ENCODE results near the gene PCDHB15. TPM values are rescaled to one million over a fixed set of nuclear protein-coding genes. Genes with fewer than 3 reads are reported as not detected.
"Not testable (repeated sequence)": the region's sequence is repeated elsewhere in the genome, so short reads cannot be mapped to it uniquely, and the experiment has no call there.

The PCDHB15 gene
- total RNA-seq, 1 donor from 2014 or later = 1.6 TPM

DNA sequence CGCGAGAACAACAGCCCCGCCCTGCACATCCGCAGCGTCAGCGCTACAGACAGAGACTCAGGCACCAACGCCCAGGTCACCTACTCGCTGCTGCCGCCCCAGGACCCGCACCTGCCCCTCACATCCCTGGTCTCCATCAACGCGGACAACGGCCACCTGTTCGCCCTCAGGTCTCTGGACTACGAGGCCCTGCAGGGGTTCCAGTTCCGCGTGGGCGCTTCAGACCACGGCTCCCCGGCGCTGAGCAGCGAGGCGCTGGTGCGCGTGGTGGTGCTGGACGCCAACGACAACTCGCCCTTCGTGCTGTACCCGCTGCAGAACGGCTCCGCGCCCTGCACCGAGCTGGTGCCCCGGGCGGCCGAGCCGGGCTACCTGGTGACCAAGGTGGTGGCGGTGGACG lies 29.7 kb upstream of the PCDHB15 start:
- not testable (repeated sequence) for H3K36me3 ChIP-seq (ENCODE audit: insufficient read depth, low read length); DNase-seq (ENCODE audit: low read depth); H3K9ac ChIP-seq (ENCODE audit: low read length); H3K27ac Mint-ChIP-seq (ENCODE audit: unreplicated experiment); H3K27me3 Mint-ChIP-seq (ENCODE audit: low read depth, unreplicated experiment); H3K27me3 ChIP-seq (ENCODE audit: insufficient read depth, low read length); H3K9me3 ChIP-seq (ENCODE audit: insufficient read depth, low read depth, low read length); H3K4me2 ChIP-seq (ENCODE audit: low read length); H3K79me2 ChIP-seq (ENCODE audit: insufficient read depth, low read length); H2AFZ ChIP-seq (ENCODE audit: low read depth, low read length); H3K4me3 Mint-ChIP-seq (ENCODE audit: unreplicated experiment); H3K27ac ChIP-seq (ENCODE audit: low read depth, low read length); H3K4me1 ChIP-seq (ENCODE audit: insufficient read depth, low read length); H3K4me3 ChIP-seq (ENCODE audit: insufficient read depth, low read depth, low read length); H3K4me1 Mint-ChIP-seq (ENCODE audit: low read depth, unreplicated experiment); FAIRE-seq; H4K20me1 ChIP-seq (ENCODE audit: insufficient read depth, low read length)
- Mint-ChIP-seq H3K9me3 (ENCODE audit: unreplicated experiment) (peaks cover 32% of the 10 kb centered on the region), H3K36me3 (ENCODE audit: low read depth, unreplicated experiment) (peaks cover 15% of the 10 kb centered on the region)

DNA sequence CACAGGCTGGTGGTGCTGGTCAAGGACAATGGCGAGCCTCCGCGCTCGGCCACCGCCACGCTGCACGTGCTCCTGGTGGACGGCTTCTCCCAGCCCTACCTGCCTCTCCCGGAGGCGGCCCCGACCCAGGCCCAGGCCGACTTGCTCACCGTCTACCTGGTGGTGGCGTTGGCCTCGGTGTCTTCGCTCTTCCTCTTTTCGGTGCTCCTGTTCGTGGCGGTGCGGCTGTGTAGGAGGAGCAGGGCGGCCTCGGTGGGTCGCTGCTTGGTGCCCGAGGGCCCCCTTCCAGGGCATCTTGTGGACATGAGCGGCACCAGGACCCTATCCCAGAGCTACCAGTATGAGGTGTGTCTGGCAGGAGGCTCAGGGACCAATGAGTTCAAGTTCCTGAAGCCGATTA lies 29.2 kb upstream of the PCDHB15 start:
- H3K36me3 Mint-ChIP-seq (ENCODE audit: low read depth, unreplicated experiment) = peaks cover 15% of the 10 kb centered on the region
- not testable (repeated sequence) for DNase-seq (ENCODE audit: low read depth)

DNA sequence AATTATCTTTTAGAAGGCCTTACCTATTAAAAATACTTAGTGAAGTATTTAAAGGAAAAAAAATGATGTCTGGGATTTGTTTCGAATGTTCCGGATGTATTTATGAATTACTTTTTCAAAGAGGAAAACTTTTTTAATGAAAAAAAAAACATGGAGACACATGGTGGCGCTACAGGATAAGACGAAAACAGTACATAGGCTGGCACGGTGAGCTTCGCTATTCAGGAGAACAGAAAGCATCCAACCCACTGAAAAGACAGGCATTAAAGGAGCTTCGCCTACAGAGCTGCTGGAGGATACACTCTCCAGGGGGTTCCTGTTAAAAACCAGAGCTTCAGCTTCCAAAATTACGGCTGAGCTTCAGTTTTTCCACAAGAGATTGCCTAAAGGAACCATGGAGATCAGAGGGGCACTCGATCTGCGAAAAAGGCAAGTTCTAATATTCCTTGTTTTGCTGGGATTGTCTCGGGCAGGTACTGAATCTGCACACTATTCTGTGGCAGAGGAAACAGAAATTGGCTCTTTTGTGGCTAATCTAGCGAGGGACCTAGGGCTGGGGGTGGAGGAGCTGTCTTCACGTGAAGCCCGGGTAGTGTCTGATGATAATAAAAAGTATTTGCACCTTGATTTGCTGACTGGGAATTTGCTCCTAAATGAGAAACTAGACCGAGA lies 21.9 kb upstream of the PCDHB15 start, which contains the start of gene PCDHB14:
TSS of gene PCDHB14 (plus strand) at position 232 of the 672 bp plus-strand sequence. CDS start at position 395, 163 bp downstream.
- Histone ChIP-seq H3K4me2 (ENCODE audit: low read length) (peak within 1 kb of the TSS; percentile 29), H2AFZ (ENCODE audit: low read depth, low read length) (no peak within 1 kb of the TSS), H3K79me2 (ENCODE audit: insufficient read depth, low read length) (no peaks in the 10 kb centered on the region), H3K4me1 (ENCODE audit: insufficient read depth, low read length) (no peaks in the 10 kb centered on the region), H3K4me3 (ENCODE audit: insufficient read depth, low read depth, low read length) (no peak within 1 kb of the TSS), H3K9ac (ENCODE audit: low read length) (no peak within 1 kb of the TSS), H4K20me1 (ENCODE audit: insufficient read depth, low read length) (no peaks in the 10 kb centered on the region), H3K9me3 (ENCODE audit: insufficient read depth, low read depth, low read length) (peaks cover 19% of the 10 kb centered on the region), H3K27me3 (ENCODE audit: insufficient read depth, low read length) (no peaks in the 10 kb centered on the region), H3K27ac (ENCODE audit: low read depth, low read length) (no peak within 1 kb of the TSS), H3K36me3 (ENCODE audit: insufficient read depth, low read length) (no peaks in the 10 kb centered on the region)
- Mint-ChIP-seq H3K9me3 (ENCODE audit: unreplicated experiment) (peaks cover 18% of the 10 kb centered on the region), H3K36me3 (ENCODE audit: low read depth, unreplicated experiment) (peaks cover 8% of the 10 kb centered on the region), H3K27ac (ENCODE audit: unreplicated experiment) (no peak within 1 kb of the TSS), H3K4me3 (ENCODE audit: unreplicated experiment) (peak within 1 kb of the TSS; percentile 76), H3K4me1 (ENCODE audit: low read depth, unreplicated experiment) (no peaks in the 10 kb centered on the region), H3K27me3 (ENCODE audit: low read depth, unreplicated experiment) (no peaks in the 10 kb centered on the region)
- no peak for TF ChIP-seq EZH2 (IDR thresholded peaks at IDR 0.05; ENCODE audit: insufficient read depth, low read length)
- TF ChIP-seq, protein P1, sequence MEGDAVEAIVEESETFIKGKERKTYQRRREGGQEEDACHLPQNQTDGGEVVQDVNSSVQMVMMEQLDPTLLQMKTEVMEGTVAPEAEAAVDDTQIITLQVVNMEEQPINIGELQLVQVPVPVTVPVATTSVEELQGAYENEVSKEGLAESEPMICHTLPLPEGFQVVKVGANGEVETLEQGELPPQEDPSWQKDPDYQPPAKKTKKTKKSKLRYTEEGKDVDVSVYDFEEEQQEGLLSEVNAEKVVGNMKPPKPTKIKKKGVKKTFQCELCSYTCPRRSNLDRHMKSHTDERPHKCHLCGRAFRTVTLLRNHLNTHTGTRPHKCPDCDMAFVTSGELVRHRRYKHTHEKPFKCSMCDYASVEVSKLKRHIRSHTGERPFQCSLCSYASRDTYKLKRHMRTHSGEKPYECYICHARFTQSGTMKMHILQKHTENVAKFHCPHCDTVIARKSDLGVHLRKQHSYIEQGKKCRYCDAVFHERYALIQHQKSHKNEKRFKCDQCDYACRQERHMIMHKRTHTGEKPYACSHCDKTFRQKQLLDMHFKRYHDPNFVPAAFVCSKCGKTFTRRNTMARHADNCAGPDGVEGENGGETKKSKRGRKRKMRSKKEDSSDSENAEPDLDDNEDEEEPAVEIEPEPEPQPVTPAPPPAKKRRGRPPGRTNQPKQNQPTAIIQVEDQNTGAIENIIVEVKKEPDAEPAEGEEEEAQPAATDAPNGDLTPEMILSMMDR (IDR thresholded peaks at IDR 0.05; ENCODE audit: insufficient read depth, low read depth, low read length) = no peak
- DNase-seq (ENCODE audit: low read depth) (peak; percentile 7), FAIRE-seq (no peak)

More for the DNA sequence above, 29.2 kb upstream of the PCDHB15 start:
- H3K4me1 Mint-ChIP-seq (ENCODE audit: low read depth, unreplicated experiment); H3K27ac Mint-ChIP-seq (ENCODE audit: unreplicated experiment); H2AFZ ChIP-seq (ENCODE audit: low read depth, low read length); H4K20me1 ChIP-seq (ENCODE audit: insufficient read depth, low read length); H3K9ac ChIP-seq (ENCODE audit: low read length); H3K27me3 Mint-ChIP-seq (ENCODE audit: low read depth, unreplicated experiment); H3K4me1 ChIP-seq (ENCODE audit: insufficient read depth, low read length); H3K4me3 Mint-ChIP-seq (ENCODE audit: unreplicated experiment); H3K4me3 ChIP-seq (ENCODE audit: insufficient read depth, low read depth, low read length); H3K4me2 ChIP-seq (ENCODE audit: low read length); H3K27ac ChIP-seq (ENCODE audit: low read depth, low read length); H3K36me3 ChIP-seq (ENCODE audit: insufficient read depth, low read length); H3K79me2 ChIP-seq (ENCODE audit: insufficient read depth, low read length); H3K9me3 ChIP-seq (ENCODE audit: insufficient read depth, low read depth, low read length); H3K27me3 ChIP-seq (ENCODE audit: insufficient read depth, low read length); FAIRE-seq: not testable (repeated sequence)
- peaks cover 30% of the 10 kb centered on the region for H3K9me3 Mint-ChIP-seq (ENCODE audit: unreplicated experiment)

DNA sequence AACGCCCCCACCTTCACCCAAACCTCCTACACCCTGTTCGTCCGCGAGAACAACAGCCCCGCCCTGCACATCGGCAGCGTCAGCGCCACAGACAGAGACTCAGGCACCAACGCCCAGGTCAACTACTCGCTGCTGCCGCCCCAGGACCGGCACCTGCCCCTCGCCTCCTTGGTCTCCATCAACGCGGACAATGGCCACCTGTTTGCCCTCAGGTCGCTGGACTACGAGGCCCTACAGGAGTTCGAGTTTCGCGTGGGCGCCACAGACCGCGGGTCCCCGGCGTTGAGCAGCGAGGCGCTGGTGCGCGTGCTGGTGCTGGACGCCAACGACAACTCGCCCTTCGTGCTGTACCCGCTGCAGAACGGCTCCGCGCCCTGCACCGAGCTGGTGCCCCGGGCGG lies 20.4 kb upstream of the PCDHB15 start:
- H3K9ac ChIP-seq (ENCODE audit: low read length); H3K27ac Mint-ChIP-seq (ENCODE audit: unreplicated experiment); H3K36me3 ChIP-seq (ENCODE audit: insufficient read depth, low read length); H3K4me1 ChIP-seq (ENCODE audit: insufficient read depth, low read length); DNase-seq (ENCODE audit: low read depth); H3K27ac ChIP-seq (ENCODE audit: low read depth, low read length); FAIRE-seq; H3K4me2 ChIP-seq (ENCODE audit: low read length); H3K4me1 Mint-ChIP-seq (ENCODE audit: low read depth, unreplicated experiment); H2AFZ ChIP-seq (ENCODE audit: low read depth, low read length); H3K4me3 Mint-ChIP-seq (ENCODE audit: unreplicated experiment); H3K27me3 ChIP-seq (ENCODE audit: insufficient read depth, low read length); H3K4me3 ChIP-seq (ENCODE audit: insufficient read depth, low read depth, low read length); H3K27me3 Mint-ChIP-seq (ENCODE audit: low read depth, unreplicated experiment); H4K20me1 ChIP-seq (ENCODE audit: insufficient read depth, low read length); H3K36me3 Mint-ChIP-seq (ENCODE audit: low read depth, unreplicated experiment); H3K79me2 ChIP-seq (ENCODE audit: insufficient read depth, low read length): not testable (repeated sequence)
- H3K9me3 Mint-ChIP-seq (ENCODE audit: unreplicated experiment) = peaks cover 12% of the 10 kb centered on the region
- H3K9me3 ChIP-seq (ENCODE audit: insufficient read depth, low read depth, low read length) = peaks cover 19% of the 10 kb centered on the region

DNA sequence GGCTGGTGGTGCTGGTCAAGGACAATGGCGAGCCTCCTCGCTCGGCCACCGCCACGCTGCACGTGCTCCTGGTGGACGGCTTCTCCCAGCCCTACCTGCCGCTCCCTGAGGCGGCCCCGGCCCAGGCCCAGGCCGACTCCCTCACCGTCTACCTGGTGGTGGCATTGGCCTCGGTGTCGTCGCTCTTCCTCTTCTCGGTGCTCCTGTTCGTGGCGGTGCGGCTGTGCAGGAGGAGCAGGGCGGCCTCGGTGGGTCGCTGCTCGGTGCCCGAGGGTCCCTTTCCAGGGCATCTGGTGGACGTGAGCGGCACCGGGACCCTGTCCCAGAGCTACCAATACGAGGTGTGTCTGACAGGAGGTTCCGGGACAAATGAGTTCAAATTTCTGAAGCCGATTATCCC lies 19.8 kb upstream of the PCDHB15 start:
- not testable (repeated sequence) for H2AFZ ChIP-seq (ENCODE audit: low read depth, low read length); H3K27me3 Mint-ChIP-seq (ENCODE audit: low read depth, unreplicated experiment); H3K27ac Mint-ChIP-seq (ENCODE audit: unreplicated experiment); H3K36me3 Mint-ChIP-seq (ENCODE audit: low read depth, unreplicated experiment); H3K4me1 ChIP-seq (ENCODE audit: insufficient read depth, low read length); H4K20me1 ChIP-seq (ENCODE audit: insufficient read depth, low read length); DNase-seq (ENCODE audit: low read depth); H3K27me3 ChIP-seq (ENCODE audit: insufficient read depth, low read length); H3K79me2 ChIP-seq (ENCODE audit: insufficient read depth, low read length); H3K9ac ChIP-seq (ENCODE audit: low read length); FAIRE-seq; H3K4me2 ChIP-seq (ENCODE audit: low read length); H3K27ac ChIP-seq (ENCODE audit: low read depth, low read length); H3K4me3 Mint-ChIP-seq (ENCODE audit: unreplicated experiment); H3K4me1 Mint-ChIP-seq (ENCODE audit: low read depth, unreplicated experiment); H3K4me3 ChIP-seq (ENCODE audit: insufficient read depth, low read depth, low read length); H3K36me3 ChIP-seq (ENCODE audit: insufficient read depth, low read length)
- H3K9me3 Mint-ChIP-seq (ENCODE audit: unreplicated experiment) = peaks cover 12% of the 10 kb centered on the region
- peaks cover 19% of the 10 kb centered on the region for H3K9me3 ChIP-seq (ENCODE audit: insufficient read depth, low read depth, low read length)
